Stimulated activated CD8-positive, alpha-beta memory T cell treated with anti-CD3 and anti-CD28 coated beads, Interleukin-15, amount 100 ng/mL, for 48 hours (primary cell): ENCODE data around the gene DMRTA2.
"Not testable (repeated sequence)": the region's sequence is repeated elsewhere in the genome, so short reads cannot be mapped to it uniquely, and the experiment has no call there.

ENCODE experiments used
- DNase-seq, 2 donors: peaks; one replicate each; pipeline ENCODE4 v3.0.0-alpha.2; 2020; ENCODE audit warnings: low read depth in 2 of 2

Gene DMRTA2

DNA sequence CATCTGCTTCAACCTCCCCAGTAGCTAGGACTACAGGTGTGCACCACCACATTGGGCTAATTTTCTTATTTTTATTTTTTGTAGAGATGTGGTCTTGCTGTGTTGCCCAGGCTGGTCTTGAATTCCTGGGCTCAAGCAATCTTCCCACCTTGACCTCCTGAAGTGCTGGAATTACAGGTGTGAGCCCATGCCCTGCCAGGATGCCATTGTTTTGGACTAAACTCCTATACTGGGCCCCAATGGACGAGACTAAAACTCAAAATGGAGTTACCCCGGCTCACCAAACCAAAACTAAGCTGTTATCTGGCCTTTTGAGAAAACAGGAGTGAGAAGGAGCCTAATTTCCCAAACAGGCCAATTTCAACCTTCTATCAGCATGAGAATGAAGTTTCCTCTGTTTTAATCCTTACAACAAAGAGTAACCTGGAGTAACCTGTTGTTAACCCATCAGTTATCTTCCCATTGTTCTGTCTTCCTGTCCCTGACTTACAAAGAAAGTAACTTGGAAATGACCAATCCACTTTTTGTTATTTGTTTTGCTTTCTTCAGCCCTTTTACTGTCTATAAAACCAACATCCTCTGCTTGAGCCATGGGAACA lies 29.6 kb downstream of the DMRTA2 start:
- no peak for DNase-seq

DNA sequence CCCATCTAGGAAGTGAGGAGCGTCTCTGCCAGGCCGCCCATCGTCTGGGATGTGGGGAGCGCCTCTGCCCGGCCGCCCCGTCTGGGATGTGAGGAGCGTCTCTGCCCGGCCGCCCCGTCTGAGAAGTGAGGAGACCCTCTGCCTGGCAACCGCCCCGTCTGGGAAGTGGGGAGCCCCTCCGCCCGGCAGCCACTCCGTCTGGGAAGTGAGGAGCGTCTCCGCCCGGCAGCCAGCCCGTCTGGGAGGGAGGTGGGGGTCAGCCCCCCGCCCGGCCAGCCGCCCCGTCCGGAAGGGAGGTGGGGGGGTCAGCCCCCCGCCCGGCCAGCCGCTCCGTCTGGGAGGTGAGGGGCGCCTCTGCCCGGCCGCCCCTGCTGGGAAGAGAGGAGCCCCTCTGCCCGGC lies 41.7 kb downstream of the DMRTA2 start:
- DNase-seq: not testable (repeated sequence)

DNA sequence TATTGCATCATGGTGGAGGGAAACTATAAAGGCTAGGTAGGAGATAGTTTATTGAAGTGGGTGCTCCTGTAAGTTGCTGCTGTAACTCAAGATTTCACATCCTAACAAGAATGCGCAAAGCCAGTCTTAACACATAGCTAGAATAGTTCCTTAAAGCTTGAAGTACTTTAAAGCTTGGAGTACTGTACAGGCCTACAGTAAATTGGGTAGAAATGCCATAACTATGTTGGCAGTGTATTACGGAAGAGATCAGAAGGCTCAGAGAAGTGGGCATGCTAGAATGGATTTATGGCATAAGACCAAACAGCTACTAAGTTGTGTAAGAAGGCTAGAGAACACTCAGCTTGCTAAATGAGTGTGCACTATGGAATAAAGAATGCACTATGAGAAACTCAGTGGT lies 44.5 kb downstream of the DMRTA2 start:
- DNase-seq: no peak

DNA sequence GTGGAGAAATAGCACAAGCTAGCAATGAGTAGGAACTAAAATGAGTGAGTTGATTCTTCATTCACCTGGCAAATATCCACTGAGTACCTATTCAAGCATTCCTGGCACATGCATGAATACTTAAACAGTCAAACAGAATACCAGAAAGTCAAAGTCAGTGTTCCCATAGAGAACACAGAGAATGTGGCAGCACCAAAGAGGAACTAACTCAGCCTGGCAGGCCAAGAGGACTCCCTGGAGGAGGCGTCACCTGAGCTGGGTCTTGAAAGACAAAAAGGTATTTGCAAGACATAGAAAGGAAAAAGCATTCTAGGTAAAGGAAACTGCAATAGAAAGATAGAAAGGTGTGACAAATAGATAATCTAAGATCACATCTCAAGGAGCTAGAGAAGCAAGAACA lies 49.7 kb downstream of the DMRTA2 start:
- no peak for DNase-seq

DNA sequence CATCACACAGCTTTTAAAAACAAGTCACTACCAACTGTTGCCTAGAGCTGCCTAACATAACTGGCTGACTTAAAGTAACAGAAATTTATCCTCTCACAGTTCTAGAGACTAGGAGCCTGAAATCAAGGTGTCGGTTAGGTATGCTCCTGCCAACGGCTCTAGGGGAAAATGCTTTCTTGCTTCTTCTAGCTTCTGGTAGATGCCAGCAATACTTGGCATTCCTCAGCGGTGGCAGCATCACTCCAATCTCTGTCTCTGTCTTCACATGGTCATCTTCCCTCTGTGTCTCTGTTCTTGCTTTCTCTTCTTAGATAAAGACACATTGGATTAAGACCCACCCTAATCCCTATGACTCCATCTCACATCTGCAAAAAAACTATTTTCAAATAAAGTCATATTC lies 51.5 kb downstream of the DMRTA2 start:
- DNase-seq: no peak

DNA sequence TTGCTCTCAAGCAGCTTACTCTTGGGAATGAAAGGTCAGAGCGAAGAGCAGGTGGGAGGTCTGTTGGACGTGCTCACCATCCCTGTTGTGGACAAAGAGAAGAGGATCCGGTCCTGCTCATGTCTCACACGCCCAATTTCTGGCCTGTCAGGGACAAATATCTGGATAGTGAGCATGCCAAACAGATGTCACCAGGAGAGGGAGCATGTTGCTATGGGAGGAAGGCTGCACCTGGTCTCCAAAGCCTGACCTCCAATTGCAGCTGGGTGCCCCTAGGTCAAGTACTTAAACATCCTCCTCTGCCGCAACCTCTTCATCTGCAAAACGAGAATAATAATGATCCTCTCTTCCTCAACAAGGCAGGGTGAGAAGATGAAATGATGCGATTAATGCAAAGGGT lies 53.4 kb downstream of the DMRTA2 start:
- DNase-seq: no peak

DNA sequence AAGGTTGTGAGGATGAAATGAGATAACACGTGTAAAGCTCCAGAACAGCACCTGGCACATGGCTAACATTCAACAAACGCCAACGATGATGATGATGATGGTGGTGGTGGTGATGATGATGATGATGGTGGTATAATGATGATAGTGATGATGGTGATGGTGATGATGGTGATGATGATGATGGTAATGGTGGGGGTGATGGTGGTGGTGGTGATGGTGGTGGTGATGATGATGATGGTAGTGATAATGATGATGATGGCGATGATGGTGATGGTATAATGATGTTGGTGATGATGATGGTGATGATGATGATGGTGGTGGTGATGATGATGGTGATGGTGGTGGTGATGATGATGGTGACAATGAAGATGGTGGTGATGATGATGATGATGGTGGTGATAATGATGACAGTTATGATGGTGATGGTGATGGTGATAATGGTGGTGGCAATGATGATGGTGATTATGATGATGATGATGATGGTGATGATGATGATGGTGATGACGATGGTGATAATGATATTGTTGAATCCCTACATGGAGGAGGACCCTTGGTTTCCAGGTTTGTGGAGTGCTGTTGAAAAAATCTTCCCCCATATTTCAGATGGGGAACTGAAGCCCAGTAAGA lies 54.1 kb downstream of the DMRTA2 start:
- DNase-seq: no peak

DNA sequence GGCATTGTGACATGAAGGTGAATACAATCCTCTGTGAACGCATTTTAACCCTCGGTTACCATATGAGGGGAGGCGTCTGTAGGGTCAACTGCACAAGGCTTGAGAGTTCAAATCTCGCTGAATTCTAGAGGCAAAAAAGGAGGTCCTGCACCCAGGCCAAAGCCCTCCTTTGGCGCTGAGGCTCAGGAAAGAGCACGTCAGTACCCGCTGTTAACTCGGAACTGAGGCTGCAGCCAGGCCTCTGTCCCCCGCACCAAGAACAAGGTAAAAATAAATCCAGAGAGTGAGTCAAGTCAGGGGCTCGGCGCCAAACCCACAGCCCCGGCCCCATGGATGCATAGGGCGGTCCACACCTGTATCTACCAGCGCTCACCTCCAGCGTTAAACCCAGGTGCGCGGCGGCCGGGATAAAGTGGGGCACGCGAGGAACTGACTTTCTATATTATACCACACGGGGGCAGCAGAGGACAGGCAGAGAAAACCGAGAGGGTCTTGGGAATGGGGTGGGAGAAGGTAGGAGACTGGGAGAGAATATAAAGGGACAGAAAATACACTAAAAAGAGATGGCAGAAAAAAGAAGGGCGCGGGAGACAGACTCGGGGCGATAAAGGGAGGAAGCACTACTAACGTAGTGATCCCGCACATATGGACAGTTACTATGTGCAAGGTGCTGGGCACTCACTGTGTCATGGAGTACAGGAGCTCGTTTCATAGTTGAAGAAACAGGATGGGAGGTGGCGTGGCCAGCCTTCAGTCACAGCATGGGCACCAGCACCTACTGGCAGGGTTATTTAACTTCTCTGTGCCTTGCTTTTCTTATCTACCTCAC lies 54.9 kb downstream of the DMRTA2 start:
- DNase-seq: peak in 1 of 2 donors; percentile 8
